RWPE2 (cell line): ENCODE data around the gene FASN.

Source experiments
- ATAC-seq: fragments of 200-7000 bp; cut with Tn5 transposase; 3 replicates; pipeline ENCODE4 v1.9.1; 2021; ENCODE audit warnings: low read depth
- DNase-seq: peaks from one replicate; pipeline ENCODE4 v3.0.0-alpha.2; 2020; ENCODE audit warnings: low spot score
- H3K27ac ChIP-seq: fragments of 450-650 bp; 2 replicates; pipeline ENCODE4 v1.5.1; 2017; ENCODE audit warnings: mild to moderate bottlenecking; ENCODE audit not compliant: poor library complexity, severe bottlenecking
- H3K27me3 ChIP-seq: fragments of 250-450 bp; sonication (Bioruptor Pico); 2 replicates; pipeline ENCODE4 v1.5.1; 2021; ENCODE audit warnings: mild to moderate bottlenecking, moderate library complexity; ENCODE audit not compliant: insufficient read depth, poor library complexity, severe bottlenecking
- H3K36me3 ChIP-seq: fragments of 250-450 bp; sonication (Bioruptor Pico); 2 replicates; pipeline ENCODE4 v1.5.1; 2020; ENCODE audit warnings: low read depth, mild to moderate bottlenecking, moderate library complexity
- H3K4me1 ChIP-seq: fragments of 250-450 bp; sonication (Bioruptor Pico); 2 replicates; pipeline ENCODE4 v1.5.1; 2021; ENCODE audit warnings: mild to moderate bottlenecking, moderate library complexity; ENCODE audit not compliant: insufficient read depth, poor library complexity, severe bottlenecking
- H3K4me3 ChIP-seq: fragments of 250-450 bp; sonication (Bioruptor Pico); 2 replicates; pipeline ENCODE4 v1.5.1; 2021; ENCODE audit warnings: mild to moderate bottlenecking, moderate library complexity; ENCODE audit not compliant: severe bottlenecking
- H3K9me3 ChIP-seq: fragments of 250-450 bp; sonication (Bioruptor Pico); 2 replicates; pipeline ENCODE4 v1.5.1; 2021; ENCODE audit warnings: mild to moderate bottlenecking, moderate library complexity; ENCODE audit not compliant: severe bottlenecking
- CTCF ChIP-seq: fragments of 450-650 bp; IDR thresholded peaks from one replicate; pipeline ENCODE4 v1.5.1; 2017; ENCODE audit warnings: mild to moderate bottlenecking, moderate library complexity; ENCODE audit not compliant: poor library complexity, severe bottlenecking

Gene FASN

DNA sequence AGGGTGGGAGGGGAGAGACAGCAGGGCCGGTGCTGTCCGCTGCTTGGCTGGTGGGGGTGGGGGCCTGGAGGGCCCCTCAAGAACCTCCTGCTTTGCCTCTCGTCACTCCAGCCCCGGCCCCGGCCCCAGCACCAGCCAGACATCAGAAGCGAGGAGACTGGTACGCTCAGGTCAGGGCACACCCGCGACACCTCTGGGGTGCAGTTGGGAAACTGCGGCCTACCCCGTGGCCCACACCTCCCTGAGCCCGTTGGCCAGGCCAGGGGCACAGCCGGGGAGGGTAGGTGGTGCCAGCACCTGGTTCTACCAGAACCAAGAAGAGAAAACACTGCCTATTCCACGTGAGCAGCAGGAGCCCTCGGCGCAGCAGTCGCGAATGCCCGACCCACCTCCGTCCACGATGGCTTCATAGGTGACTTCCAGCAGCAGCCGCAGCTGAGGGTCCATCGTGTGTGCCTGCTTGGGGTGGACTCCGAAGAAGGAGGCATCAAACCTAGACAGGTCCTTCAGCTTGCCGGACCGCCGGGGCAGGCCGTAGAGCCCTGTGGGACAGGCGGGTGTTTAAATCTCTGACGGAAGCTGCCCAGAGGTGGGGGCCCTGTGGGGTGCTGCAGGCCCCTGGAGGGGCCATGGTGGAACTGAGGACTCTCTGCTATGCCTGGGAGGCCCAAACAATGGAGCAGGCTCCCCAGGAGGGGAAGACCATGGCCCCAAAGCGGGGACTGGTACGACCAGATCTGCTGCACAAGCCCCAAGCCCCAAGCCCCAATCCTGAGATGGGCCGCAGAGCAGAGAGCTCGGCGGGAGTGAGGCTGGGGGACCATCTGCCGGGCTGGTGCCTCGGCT is 2.9 kb downstream of the FASN start:
- ATAC-seq (no peak), DNase-seq (no peak)
- H3K36me3 ChIP-seq: peaks cover 70% of the 10 kb centered on the region
- peak overlapping the region; percentile 84 for H3K27ac ChIP-seq
- no peaks in the 10 kb centered on the region for H3K9me3 ChIP-seq
- no peak for TF ChIP-seq CTCF
- peaks cover 10% of the 10 kb centered on the region for H3K4me1 ChIP-seq
- no peaks in the 10 kb centered on the region for H3K27me3 ChIP-seq
- H3K4me3 ChIP-seq: peak overlapping the region; percentile 98

GRCh38 chr17:82092995-82093751 is 4.9 kb downstream of the FASN start:
- H3K4me1 ChIP-seq: no peaks in the 10 kb centered on the region
- TF ChIP-seq CTCF: no peak
- H3K36me3 ChIP-seq: peaks cover 90% of the 10 kb centered on the region
- H3K4me3 ChIP-seq: no peak overlapping the region
- ATAC-seq: no peak
- H3K27me3 ChIP-seq: no peaks in the 10 kb centered on the region
- H3K9me3 ChIP-seq: no peaks in the 10 kb centered on the region
- no peak overlapping the region for H3K27ac ChIP-seq
- DNase-seq: no peak

DNA sequence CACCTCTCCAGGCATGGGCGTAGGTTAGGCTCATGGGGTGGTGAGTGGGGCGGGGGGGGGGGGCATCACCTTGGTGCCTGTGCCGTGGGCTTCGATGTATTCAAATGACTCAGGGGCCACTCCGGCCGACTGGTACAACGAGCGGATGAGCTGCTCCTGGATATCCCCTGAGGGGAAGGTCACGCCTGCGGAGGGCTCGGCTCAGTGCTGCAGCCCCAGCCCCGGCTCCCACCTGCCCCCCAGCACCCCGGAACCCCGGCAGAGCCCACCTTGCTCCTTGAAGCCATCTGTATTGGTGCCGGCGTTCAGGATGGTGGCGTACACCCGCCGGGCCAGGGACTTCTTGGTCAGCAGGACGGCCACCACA is 5.4 kb downstream of the FASN start:
- no peaks in the 10 kb centered on the region for H3K4me1 ChIP-seq
- no peak overlapping the region for H3K27ac ChIP-seq
- no peak for ATAC-seq
- H3K27me3 ChIP-seq: no peaks in the 10 kb centered on the region
- H3K36me3 ChIP-seq: peaks cover 96% of the 10 kb centered on the region
- no peak overlapping the region for H3K4me3 ChIP-seq
- DNase-seq: no peak
- TF ChIP-seq CTCF: no peak
- no peaks in the 10 kb centered on the region for H3K9me3 ChIP-seq

DNA sequence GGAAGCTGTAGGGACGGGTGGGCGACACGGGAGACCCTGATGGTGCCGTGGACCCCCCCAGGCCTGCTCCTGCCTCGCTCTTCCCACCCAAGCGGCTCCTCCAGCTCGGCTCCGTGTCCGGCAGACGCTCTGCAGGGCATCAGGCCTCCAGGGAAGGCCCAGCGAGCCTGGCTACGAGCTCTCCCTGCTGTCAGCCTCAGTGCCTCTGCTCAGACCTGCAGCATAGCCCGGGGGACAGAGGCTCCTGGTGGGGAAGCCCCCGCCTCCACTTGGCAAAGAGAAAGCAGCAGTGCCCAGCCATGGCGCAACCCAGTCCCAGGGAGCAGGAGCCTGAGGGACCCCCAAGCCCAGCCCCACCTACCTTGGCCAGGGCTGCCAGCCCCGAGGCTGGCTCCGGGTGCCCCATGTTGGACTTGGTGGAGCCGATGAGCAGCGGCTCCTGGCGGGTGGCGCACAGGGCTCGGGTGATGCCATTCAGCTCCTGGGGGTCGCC is 5.9 kb downstream of the FASN start:
- no peaks in the 10 kb centered on the region for H3K4me1 ChIP-seq
- DNase-seq: no peak
- H3K4me3 ChIP-seq: no peak overlapping the region
- H3K36me3 ChIP-seq: peaks cover 98% of the 10 kb centered on the region
- no peak for ATAC-seq
- H3K9me3 ChIP-seq: no peaks in the 10 kb centered on the region
- no peaks in the 10 kb centered on the region for H3K27me3 ChIP-seq
- no peak for TF ChIP-seq CTCF
- no peak overlapping the region for H3K27ac ChIP-seq
